GM12801 (cell line): ENCODE measurements around the gene GABRA5.

Experiments
- TF ChIP-seq, protein P1 (sequence below): IDR thresholded peaks from one replicate; pipeline ENCODE4 v1.5.1; 2011; ENCODE audit warnings: control low read depth; ENCODE audit not compliant: insufficient read length; ENCODE audit errors: extremely low read depth

The GABRA5 gene

DNA sequence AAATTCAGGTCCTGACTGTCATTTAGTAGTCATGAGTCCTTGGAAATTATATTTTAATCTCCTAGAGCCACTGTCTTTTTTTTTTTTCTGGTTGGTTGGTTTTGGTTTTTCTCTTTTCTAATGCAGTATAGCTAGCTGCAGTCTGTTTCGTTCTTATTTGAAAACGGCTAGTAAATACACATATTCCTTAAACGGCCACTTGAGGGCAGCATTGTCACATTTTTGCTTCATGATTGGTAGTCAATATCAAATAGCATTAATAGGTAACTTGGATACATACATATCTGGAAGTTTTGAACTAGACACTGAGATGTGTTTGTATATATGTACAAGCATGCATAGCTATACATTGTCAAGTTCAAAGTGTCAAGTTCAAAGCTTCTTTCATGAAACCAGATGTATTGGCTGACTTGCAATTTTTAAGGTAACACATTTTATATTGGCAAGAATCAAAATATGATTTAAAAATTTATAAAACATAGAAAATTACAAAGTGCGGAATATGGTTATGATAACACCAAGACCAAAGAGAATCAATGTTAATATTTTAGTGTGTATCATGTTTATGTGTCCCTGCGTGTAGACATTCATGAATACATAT is 22.5 kb downstream of the GABRA5 start:
- TF ChIP-seq, protein P1, sequence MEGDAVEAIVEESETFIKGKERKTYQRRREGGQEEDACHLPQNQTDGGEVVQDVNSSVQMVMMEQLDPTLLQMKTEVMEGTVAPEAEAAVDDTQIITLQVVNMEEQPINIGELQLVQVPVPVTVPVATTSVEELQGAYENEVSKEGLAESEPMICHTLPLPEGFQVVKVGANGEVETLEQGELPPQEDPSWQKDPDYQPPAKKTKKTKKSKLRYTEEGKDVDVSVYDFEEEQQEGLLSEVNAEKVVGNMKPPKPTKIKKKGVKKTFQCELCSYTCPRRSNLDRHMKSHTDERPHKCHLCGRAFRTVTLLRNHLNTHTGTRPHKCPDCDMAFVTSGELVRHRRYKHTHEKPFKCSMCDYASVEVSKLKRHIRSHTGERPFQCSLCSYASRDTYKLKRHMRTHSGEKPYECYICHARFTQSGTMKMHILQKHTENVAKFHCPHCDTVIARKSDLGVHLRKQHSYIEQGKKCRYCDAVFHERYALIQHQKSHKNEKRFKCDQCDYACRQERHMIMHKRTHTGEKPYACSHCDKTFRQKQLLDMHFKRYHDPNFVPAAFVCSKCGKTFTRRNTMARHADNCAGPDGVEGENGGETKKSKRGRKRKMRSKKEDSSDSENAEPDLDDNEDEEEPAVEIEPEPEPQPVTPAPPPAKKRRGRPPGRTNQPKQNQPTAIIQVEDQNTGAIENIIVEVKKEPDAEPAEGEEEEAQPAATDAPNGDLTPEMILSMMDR, result no peak

DNA sequence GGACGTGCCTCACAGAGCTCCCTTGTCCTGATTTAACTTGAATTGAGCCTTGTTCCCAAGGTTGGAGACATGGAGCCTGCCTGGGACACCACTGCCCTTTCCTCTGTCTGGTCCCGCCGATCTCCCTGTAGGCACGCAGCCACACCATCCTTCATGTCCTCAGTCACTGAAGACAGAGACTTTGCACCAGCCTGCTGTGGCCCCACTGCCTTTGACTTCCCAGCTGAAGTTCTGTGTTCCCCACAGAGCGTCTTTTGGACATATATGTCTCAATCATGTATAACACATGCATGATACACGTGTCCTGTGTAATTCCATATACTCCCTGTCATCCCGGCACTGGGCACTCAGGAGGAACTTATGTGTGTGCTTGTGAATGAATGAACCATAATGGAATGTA is 23.6 kb downstream of the GABRA5 start:
- TF ChIP-seq, protein P1, result no peak

DNA sequence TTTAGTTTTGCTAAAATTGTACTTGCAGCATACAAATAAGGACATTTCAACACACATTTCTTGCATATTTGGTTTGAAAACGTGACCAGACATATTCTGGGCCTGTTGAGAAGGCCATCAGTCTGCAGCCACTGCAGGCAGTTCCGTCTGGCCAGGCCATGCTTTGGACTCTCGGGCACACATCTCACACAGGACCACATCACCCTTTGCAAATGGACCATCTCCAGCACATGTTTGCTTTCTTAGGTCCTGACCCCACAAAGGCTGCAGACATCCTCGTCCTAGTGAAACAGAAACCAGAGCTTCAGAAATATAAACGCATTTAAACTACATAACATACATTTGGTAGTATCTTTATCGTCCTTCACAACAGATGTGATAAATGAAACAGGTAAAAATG is 24.1 kb downstream of the GABRA5 start:
- TF ChIP-seq, protein P1, result no peak

DNA sequence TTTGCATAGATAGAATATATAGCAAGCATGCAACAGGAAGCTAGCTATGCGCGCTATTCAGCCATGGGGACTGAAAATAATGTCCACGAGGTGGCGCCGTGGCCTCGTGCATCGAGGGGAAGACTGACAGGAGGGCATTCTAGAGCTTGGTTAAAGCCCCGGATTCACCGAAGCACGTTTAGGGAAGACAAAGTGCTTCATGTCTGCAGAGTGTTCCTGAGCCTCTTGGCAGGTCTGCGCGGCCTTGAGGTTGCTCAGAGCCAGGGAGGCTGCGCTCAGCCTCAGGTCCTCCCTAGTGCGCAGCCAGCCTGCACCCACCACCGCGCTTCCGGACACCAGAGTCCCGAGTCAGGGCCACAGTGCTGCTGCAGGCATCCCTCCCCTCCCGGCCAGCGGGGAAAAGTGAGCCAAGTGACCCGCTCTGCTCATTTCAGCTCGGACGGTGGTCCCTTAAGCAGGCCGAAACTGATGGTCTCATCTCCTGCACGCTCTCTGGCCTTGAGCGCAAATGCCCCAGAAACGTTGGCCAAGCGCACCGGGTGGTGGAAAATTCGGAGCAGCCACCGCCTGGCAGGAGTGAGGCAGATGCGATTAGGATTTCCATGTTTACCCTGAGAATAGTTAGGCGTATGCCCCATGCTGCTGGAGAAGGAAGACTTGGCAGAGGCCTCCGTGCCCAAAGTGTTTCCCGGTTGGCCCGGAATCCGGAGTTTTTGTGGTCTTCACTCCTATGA is 24.8 kb downstream of the GABRA5 start:
- TF ChIP-seq, protein P1, result no peak

DNA sequence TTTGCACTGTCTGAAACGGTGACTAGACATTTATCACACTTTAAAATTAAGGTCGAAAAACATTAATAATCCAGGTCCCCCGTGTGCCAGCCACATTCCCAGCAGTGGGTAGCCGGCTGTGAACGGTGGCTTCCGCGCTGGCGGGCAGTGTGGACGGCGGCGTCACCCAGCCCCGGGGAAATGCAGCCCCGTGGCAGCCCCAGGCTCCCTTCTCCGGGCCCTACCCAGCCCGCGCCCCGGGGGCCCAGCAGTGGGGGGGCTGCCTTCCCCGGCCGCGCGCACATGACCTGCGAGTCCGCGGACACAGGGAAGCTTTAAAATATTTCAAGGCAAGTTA is 25.3 kb downstream of the GABRA5 start:
- TF ChIP-seq, protein P1, result no peak

DNA sequence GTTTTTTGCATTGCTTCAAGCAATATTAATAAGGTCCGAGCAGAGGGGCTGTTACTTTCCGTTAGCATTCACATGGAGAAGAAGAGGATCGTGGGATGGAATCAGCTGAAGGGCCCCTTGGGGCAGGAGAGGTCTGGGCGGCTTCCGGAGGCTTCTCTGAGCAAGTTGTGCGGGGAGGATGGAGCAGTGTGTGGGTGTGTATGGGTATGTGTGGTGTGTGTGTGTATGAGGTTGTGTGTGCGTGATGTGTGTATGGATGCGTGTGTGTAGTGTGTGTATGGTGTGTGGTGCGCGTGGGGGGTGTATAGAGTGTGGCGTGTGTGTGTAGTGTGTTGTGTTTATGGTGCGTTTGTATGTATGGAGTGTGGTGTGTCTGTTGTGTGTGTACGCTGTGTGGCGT is 25.8 kb downstream of the GABRA5 start:
- TF ChIP-seq, protein P1, result no peak

DNA sequence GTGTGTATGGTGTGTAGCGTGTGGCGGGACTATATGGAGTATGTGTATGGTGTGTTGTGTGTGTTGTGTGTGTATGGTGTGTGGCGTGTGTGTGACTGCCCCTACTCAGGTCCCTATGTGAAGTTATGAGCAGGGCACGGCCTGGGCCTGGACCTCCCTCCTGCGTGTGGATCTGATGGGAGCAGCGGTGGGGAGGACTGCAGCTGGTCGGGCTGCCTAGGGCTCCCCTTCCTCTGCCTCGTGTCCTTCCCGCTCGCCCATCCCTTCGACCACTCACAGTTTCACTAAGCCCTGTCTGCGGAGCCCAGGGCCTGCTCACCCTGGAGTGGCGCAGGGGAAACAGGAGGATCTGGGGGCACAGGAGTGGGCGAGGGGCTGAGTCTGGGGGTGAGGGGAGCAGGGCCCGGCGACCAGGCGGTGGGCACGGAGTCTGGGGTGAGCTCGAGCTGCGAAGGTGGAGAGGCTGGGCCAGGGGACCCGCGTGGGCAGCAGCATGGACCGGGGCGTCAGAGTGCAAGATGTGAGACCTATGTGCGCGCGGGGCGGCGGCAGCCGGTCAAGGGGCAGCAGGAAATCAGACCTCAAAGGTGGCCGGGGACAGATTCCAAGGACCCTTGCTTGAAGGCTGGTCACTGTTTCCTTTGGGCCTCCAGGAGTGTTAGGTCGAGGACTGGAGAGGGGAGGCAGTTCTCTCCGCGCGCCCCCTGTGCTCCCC is 26.6 kb downstream of the GABRA5 start:
- TF ChIP-seq, protein P1, result no peak
